ENCODE data around the gene FYN. TPM values are rescaled to one million over a fixed set of nuclear protein-coding genes. Genes with fewer than 3 reads are reported as not detected.

Gene FYN
- total and polyA plus RNA-seq, 2 of the 13 experiments (the other 11 are each of a cell fraction or from before 2014, with no cell fraction given), result 15.5 to 24.6 TPM

- Histone ChIP-seq H3K27ac (ENCODE audit: extremely low read length, insufficient read depth, low read length) (no peak overlapping the region), H3K9me3 (ENCODE audit: low read length) (no peaks in the 10 kb centered on the region), H3K79me2 (ENCODE audit: insufficient read depth, low read length) (no peaks in the 10 kb centered on the region), H3K9ac (ENCODE audit: insufficient read depth, low read depth, low read length) (no peak overlapping the region), H3K4me1 (ENCODE audit: insufficient read depth, low read length) (no peaks in the 10 kb centered on the region), H3K36me3 (replicated peaks in 1 of 2; ENCODE audit: control insufficient read depth in 1 of 2, insufficient read depth in 2 of 2, low read length in 2 of 2) (no peaks in the 10 kb centered on the region), H2AFZ (ENCODE audit: low read length) (no peak overlapping the region), H3K27me3 (ENCODE audit: control insufficient read depth in 1 of 2, insufficient read depth in 2 of 2, low read length in 2 of 2) (no peaks in the 10 kb centered on the region), H4K20me1 (ENCODE audit: insufficient read depth, low read length) (no peaks in the 10 kb centered on the region), H3K4me3 (replicated peaks in 1 of 3; ENCODE audit: insufficient read depth in 1 of 3, low read depth in 2 of 3, low read length in 3 of 3) (no peak overlapping the region), H3K4me2 (ENCODE audit: low read depth, low read length) (no peak overlapping the region)
- no peak for TF ChIP-seq ZNF713 (CRISPR knock-in tag; IDR thresholded peaks at IDR 0.05)
- TF ChIP-seq NONO (IDR thresholded peaks at IDR 0.05), result no peak
- no peak for TF ChIP-seq NONO (CRISPR knock-in tag; conservative IDR thresholded peaks at IDR 0.05)
- no peak for FAIRE-seq
- DNase-seq (ENCODE audit: low spot score), result no peak
- CTCF ChIA-PET (ENCODE audit: low intra/inter-chr PET ratio, low total read pairs), result no interaction called here
- WGBS (ENCODE audit: low lambda C conversion rate), result 74% methylated on average over 5 of the region's 5 CpGs
- POLR2A ChIA-PET, result no interaction called here
- intact Hi-C loops (cut with micrococcal nuclease; ENCODE audit: unreplicated experiment), result no loop called here
- in situ Hi-C loops (cut with HindIII; ENCODE audit: extremely low pct_ligation_motif_present, low pct_unique_long_range_greater_than_20kb), result no loop called here
- ATAC-seq, result no peak
- BruUV-seq (replicated peaks), result no TSS peak
Measured at GRCh38 chr6:111808493-111808892, 64.8 kb downstream of the FYN start.

- 77% methylated on average over 9 of the region's 9 CpGs for WGBS (ENCODE audit: low lambda C conversion rate)
- no peak for FAIRE-seq
- no peaks in the 10 kb centered on the region for H3K9me3 ChIP-seq (ENCODE audit: low read length)
- ChIA-PET POLR2A (no interaction called here), CTCF (ENCODE audit: low intra/inter-chr PET ratio, low total read pairs) (no interaction called here)
- H3K9ac ChIP-seq (ENCODE audit: insufficient read depth, low read depth, low read length), result no peak overlapping the region
- TF ChIP-seq SCMH1 (CRISPR knock-in tag; IDR thresholded peaks at IDR 0.05; ENCODE audit: borderline replicate concordance), result no peak
- TF ChIP-seq ZNF441 (CRISPR knock-in tag; IDR thresholded peaks at IDR 0.05; ENCODE audit: borderline replicate concordance), result no peak
- TF ChIP-seq, protein P1, sequence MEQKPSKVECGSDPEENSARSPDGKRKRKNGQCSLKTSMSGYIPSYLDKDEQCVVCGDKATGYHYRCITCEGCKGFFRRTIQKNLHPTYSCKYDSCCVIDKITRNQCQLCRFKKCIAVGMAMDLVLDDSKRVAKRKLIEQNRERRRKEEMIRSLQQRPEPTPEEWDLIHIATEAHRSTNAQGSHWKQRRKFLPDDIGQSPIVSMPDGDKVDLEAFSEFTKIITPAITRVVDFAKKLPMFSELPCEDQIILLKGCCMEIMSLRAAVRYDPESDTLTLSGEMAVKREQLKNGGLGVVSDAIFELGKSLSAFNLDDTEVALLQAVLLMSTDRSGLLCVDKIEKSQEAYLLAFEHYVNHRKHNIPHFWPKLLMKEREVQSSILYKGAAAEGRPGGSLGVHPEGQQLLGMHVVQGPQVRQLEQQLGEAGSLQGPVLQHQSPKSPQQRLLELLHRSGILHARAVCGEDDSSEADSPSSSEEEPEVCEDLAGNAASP (CRISPR knock-in tag; IDR thresholded peaks at IDR 0.05; ENCODE audit: borderline replicate concordance), result no peak
- TF ChIP-seq MAFK (conservative IDR thresholded peaks at IDR 0.05 in 1 of 2, IDR thresholded peaks at IDR 0.05 in 1 of 2; ENCODE audit: low read length in 2 of 2), result 0 out of 4 replicates have a peak, but pooled peaks of 1 of the 2 experiments have one; percentile 10
- ATAC-seq, result no peak
- no peaks in the 10 kb centered on the region for H3K27me3 ChIP-seq (ENCODE audit: control insufficient read depth in 1 of 2, insufficient read depth in 2 of 2, low read length in 2 of 2)
- H3K4me2 ChIP-seq (ENCODE audit: low read depth, low read length), result no peak overlapping the region
- no TSS peak for BruUV-seq (replicated peaks)
- H3K79me2 ChIP-seq (ENCODE audit: insufficient read depth, low read length), result no peaks in the 10 kb centered on the region
- H2AFZ ChIP-seq (ENCODE audit: low read length), result no peak overlapping the region
- H4K20me1 ChIP-seq (ENCODE audit: insufficient read depth, low read length), result no peaks in the 10 kb centered on the region
- H3K36me3 ChIP-seq (replicated peaks in 1 of 2; ENCODE audit: control insufficient read depth in 1 of 2, insufficient read depth in 2 of 2, low read length in 2 of 2), result no peaks in the 10 kb centered on the region
- no peak overlapping the region for H3K4me3 ChIP-seq (replicated peaks in 1 of 3; ENCODE audit: insufficient read depth in 1 of 3, low read depth in 2 of 3, low read length in 3 of 3)
- H3K27ac ChIP-seq (ENCODE audit: extremely low read length, insufficient read depth, low read length), result no peak overlapping the region
- H3K4me1 ChIP-seq (ENCODE audit: insufficient read depth, low read length), result no peaks in the 10 kb centered on the region
- in situ Hi-C loops (cut with HindIII; ENCODE audit: extremely low pct_ligation_motif_present, low pct_unique_long_range_greater_than_20kb), result no loop called here
- DNase-seq (ENCODE audit: low spot score), result no peak
- intact Hi-C loops (cut with micrococcal nuclease; ENCODE audit: unreplicated experiment), result no loop called here
Measured at GRCh38 chr6:111806561-111807497, 66.4 kb downstream of the FYN start.

Data from HepG2 (cell line).